ENCODE data around the gene GALNT14. TPM values are rescaled to one million over a fixed set of nuclear protein-coding genes. Genes with fewer than 3 reads are reported as not detected.

The GALNT14 gene
- total RNA-seq, 4 donors from 2014 or later, result 1.00 TPM; not detected in 3

DNA sequence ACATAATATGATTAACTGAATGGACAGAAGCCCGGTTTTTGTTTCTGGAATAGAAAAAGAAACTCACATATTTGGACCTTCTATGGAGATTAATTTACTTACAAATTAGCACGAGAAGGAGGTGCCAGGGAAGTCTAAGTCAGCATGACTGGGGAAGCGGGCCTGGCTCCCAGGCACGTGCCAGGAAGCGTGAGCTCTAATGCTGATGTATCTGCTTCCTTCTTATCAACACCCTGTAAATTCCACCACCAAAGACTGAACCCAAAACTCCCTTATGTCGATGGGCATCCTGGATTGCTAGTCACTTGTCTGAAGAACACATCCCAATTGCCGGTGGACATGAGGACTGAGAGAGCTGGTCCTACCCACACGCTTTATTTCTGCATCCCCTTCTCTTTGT is 134.5 kb downstream of the GALNT14 start:
- in situ Hi-C loops (cut with MboI; ENCODE audit: low pct_ligation_motif_present in 1 of 4, low pct_unique_long_range_greater_than_20kb in 1 of 4, low sequenced_read_pairs in 3 of 4), result no loop called here
- 58 to 61% methylated on average over 4 to 8 of the region's 8 CpGs for WGBS, 2 donors (ENCODE audit: low coverage in 1 of 2)
- Histone ChIP-seq H3K27me3 (no peaks in the 10 kb centered on the region), H3K27ac (no peak overlapping the region), H3K4me1 (no peaks in the 10 kb centered on the region), H3K9me3 (no peaks in the 10 kb centered on the region), H3K36me3 (no peaks in the 10 kb centered on the region), H3K4me3 (no peak overlapping the region)
- no peak for DNase-seq
- intact Hi-C loops (cut with DNase I; ENCODE audit: low total_unique reads), result no loop called here
- no peak for TF ChIP-seq EP300 (IDR thresholded peaks at IDR 0.05; ENCODE audit: low read depth)
- no peak for TF ChIP-seq POLR2AphosphoS5 (IDR thresholded peaks at IDR 0.05)
- TF ChIP-seq, protein P1, sequence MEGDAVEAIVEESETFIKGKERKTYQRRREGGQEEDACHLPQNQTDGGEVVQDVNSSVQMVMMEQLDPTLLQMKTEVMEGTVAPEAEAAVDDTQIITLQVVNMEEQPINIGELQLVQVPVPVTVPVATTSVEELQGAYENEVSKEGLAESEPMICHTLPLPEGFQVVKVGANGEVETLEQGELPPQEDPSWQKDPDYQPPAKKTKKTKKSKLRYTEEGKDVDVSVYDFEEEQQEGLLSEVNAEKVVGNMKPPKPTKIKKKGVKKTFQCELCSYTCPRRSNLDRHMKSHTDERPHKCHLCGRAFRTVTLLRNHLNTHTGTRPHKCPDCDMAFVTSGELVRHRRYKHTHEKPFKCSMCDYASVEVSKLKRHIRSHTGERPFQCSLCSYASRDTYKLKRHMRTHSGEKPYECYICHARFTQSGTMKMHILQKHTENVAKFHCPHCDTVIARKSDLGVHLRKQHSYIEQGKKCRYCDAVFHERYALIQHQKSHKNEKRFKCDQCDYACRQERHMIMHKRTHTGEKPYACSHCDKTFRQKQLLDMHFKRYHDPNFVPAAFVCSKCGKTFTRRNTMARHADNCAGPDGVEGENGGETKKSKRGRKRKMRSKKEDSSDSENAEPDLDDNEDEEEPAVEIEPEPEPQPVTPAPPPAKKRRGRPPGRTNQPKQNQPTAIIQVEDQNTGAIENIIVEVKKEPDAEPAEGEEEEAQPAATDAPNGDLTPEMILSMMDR (IDR thresholded peaks at IDR 0.05), result no peak

DNA sequence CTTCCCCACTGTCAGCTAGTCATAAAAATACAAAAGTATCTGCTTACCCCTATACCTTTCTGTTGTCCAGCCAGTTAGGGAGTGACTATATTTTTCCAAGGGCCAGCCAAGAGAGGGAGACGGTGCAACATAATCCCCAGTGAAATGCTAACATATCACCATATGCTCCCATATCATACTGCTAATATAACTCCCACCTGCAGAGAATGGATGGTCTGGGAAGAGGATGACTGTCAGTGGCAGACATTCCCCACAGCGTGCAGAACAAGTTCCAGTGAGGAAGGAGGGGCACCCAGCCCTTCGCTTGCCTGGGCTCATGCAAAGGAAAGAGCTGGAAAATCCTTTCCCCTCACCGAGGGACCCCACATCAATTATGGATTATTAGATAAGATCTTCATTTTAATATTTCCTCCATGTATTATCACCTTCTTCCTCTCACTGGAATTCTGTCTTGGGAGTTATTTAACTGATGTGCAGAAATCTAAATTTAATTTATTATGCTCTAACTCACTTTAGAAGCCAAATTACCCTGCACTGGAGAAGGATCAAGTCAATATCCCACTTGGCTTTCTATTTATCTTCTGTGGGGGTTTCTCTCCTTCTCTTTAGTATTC is 135.6 kb downstream of the GALNT14 start:
- in situ Hi-C loops (cut with MboI; ENCODE audit: low pct_ligation_motif_present in 1 of 4, low pct_unique_long_range_greater_than_20kb in 1 of 4, low sequenced_read_pairs in 3 of 4), result no loop called here
- TF ChIP-seq POLR2A (IDR thresholded peaks at IDR 0.05) (no peak), POLR2AphosphoS5 (IDR thresholded peaks at IDR 0.05) (no peak)
- TF ChIP-seq, protein P1 (IDR thresholded peaks at IDR 0.05), result no peak
- no peaks in the 10 kb centered on the region for H3K4me1 ChIP-seq
- no peak for DNase-seq
- no peak overlapping the region for H3K4me3 ChIP-seq
- H3K27me3 ChIP-seq, result no peaks in the 10 kb centered on the region
- no peaks in the 10 kb centered on the region for H3K36me3 ChIP-seq
- H3K27ac ChIP-seq, result no peak overlapping the region
- 66% methylated on average over 4 of the region's 4 CpGs; no CpG with 5 or more reads in 1 of the 2 donors for WGBS, 2 donors (ENCODE audit: low coverage in 1 of 2)
- intact Hi-C loops (cut with DNase I; ENCODE audit: low total_unique reads), result no loop called here
- no peaks in the 10 kb centered on the region for H3K9me3 ChIP-seq

DNA sequence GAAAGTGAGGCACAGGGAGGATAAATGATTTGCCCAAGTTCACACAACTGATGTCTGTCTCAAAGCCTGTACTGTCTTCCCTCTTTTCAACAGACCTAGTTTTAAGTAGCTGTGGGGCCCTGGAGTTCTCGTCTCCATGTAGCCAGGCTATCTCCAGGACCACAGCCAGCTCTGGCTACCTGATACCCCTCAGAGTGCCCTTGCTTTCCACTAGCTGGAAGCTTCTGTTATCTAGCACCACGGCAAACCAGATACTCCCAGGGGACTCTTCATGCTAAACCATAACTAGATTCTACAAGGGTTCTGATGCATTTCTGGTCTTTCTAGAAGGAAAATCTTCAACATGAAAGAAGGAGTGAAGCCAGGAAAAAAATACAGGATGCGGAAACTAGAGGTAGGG is 137.3 kb downstream of the GALNT14 start:
- TF ChIP-seq POLR2AphosphoS5 (IDR thresholded peaks at IDR 0.05) (no peak), POLR2A (IDR thresholded peaks at IDR 0.05) (no peak), EP300 (IDR thresholded peaks at IDR 0.05; ENCODE audit: low read depth) (no peak)
- TF ChIP-seq, protein P1 (IDR thresholded peaks at IDR 0.05), result no peak
- in situ Hi-C loops (cut with MboI; ENCODE audit: low pct_ligation_motif_present in 1 of 4, low pct_unique_long_range_greater_than_20kb in 1 of 4, low sequenced_read_pairs in 3 of 4), result no loop called here
- WGBS, 2 donors (ENCODE audit: low coverage in 1 of 2), result 82 to 93% methylated on average over 2 to 3 of the region's 3 CpGs
- Histone ChIP-seq H3K36me3 (no peaks in the 10 kb centered on the region), H3K4me3 (no peak overlapping the region), H3K9me3 (no peaks in the 10 kb centered on the region), H3K27me3 (no peaks in the 10 kb centered on the region), H3K27ac (no peak overlapping the region), H3K4me1 (no peaks in the 10 kb centered on the region)
- no peak for DNase-seq
- intact Hi-C loops (cut with DNase I; ENCODE audit: low total_unique reads), result no loop called here

DNA sequence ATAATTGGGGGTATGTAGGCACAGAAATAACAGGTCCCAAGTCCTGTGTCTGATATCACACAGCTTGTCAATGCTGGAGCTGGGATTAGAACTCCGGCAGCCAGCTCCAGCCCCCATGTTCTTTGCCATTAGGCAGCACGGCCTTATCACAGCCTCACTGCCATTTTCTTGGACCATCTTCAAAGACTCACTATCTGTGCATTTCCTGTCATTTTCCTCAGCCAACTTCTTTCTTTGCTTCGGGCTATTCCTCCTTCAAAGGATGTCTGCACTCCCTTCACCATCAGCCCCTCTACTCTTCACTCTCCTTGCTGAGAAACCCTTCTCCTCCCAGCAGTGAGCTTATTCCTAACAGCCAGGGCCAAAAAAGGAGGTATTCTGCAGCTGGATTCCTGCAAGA is 139.6 kb downstream of the GALNT14 start:
- no peaks in the 10 kb centered on the region for H3K4me1 ChIP-seq
- intact Hi-C loops (cut with DNase I; ENCODE audit: low total_unique reads) (no loop called here), in situ Hi-C loops (cut with MboI; ENCODE audit: low pct_ligation_motif_present in 1 of 4, low pct_unique_long_range_greater_than_20kb in 1 of 4, low sequenced_read_pairs in 3 of 4) (no loop called here)
- DNase-seq, result no peak
- no peak overlapping the region for H3K4me3 ChIP-seq
- H3K9me3 ChIP-seq, result no peaks in the 10 kb centered on the region
- no peaks in the 10 kb centered on the region for H3K36me3 ChIP-seq
- H3K27me3 ChIP-seq, result no peaks in the 10 kb centered on the region
- TF ChIP-seq, protein P1 (IDR thresholded peaks at IDR 0.05), result no peak
- no peak for TF ChIP-seq EP300 (IDR thresholded peaks at IDR 0.05; ENCODE audit: low read depth)
- no peak for TF ChIP-seq POLR2A (IDR thresholded peaks at IDR 0.05)
- TF ChIP-seq POLR2AphosphoS5 (IDR thresholded peaks at IDR 0.05), result no peak
- WGBS, 2 donors (ENCODE audit: low coverage in 1 of 2), result 76 to 85% methylated on average over 3 of the region's 3 CpGs
- H3K27ac ChIP-seq, result no peak overlapping the region

Data from transverse colon (tissue), 4 donors.